K562 (cell line): ENCODE data around the gene TBP. TPM values are rescaled to one million over a fixed set of nuclear protein-coding genes. Genes with fewer than 3 reads are reported as not detected.
A peak's percentile ranks its signal among the peaks of the same experiment; 100 is the strongest.
"Not testable (repeated sequence)": the region's sequence is repeated elsewhere in the genome, so short reads cannot be mapped to it uniquely, and the experiment has no call there.

Source experiments
- ATAC-seq: fragments of 200-7000 bp; cut with Tn5 transposase; 3 replicates; pipeline ENCODE4 v1.9.1; 2020; ENCODE audit warnings: moderate library complexity
- BruUV-seq: library from RNA; stranded (reverse); fragments of 400-500 nt; replicated peaks from 2 replicates; lab custom pipeline; 2021; lab: Mats Ljungman, UMichigan
- CTCF ChIA-PET: fragments of 300-600 bp; formaldehyde crosslinking; extraction: SDS; loops from one replicate; lab custom pipeline; 2021; ENCODE audit warnings: low intra/inter-chr PET ratio; lab: Yijun Ruan, JAX
- POLR2A ChIA-PET: fragments of 300-600, 350-650 bp; sonication (Branson Sonifier 250); formaldehyde crosslinking; extraction: SDS; loops from one replicate; lab custom pipeline; 2021; ENCODE audit warnings: antibody characterized with exemption, inconsistent platforms; lab: Yijun Ruan, JAX
- DNase-seq, 4 experiments: peaks; one replicate each; pipeline versions ENCODE4 v3.0.0 to v3.0.0-alpha.2; 2011 to 2018; ENCODE audit warnings: low spot score in 3 of 4, mixed read lengths in 3 of 4; ENCODE audit errors: extremely low read depth in 1 of 4
- FAIRE-seq: peaks from 2 replicates; lab custom pipeline; 2011; peaks lifted over from hg19 to GRCh38; lab: Jason Lieb, UNC
- H2AFZ ChIP-seq: 2 replicates; pipeline ENCODE4 v1.6.0; 2011; ENCODE audit warnings: low read depth, low read length, control low read depth, inconsistent platforms
- H3K27ac ChIP-seq: fragments of 200-600 bp; 3 replicates; pipeline ENCODE4 v1.8.0; 2011; ENCODE audit warnings: low read depth, mild to moderate bottlenecking, control low read depth, inconsistent platforms, low read length, moderate library complexity, mixed read lengths; ENCODE audit errors: extremely low read depth
- H3K27me3 ChIP-seq, 2 experiments: fragments of 300-600 bp in 1 of 2; 2 replicates in 1 of 2; 3 replicates in 1 of 2; pipeline versions ENCODE4 v1.6.0 to v1.8.0; 2011; ENCODE audit warnings: inconsistent platforms in 2 of 2, low read length in 2 of 2, mild to moderate bottlenecking in 1 of 2, mixed read lengths in 1 of 2, moderate library complexity in 1 of 2; ENCODE audit not compliant: control insufficient read depth in 2 of 2, insufficient read depth in 2 of 2
- H3K36me3 ChIP-seq: fragments of 300-600 bp; 3 replicates; pipeline ENCODE4 v1.8.0; 2011; ENCODE audit warnings: mild to moderate bottlenecking, low read length, inconsistent platforms; ENCODE audit not compliant: control insufficient read depth, insufficient read depth
- H3K4me1 ChIP-seq, 2 experiments: fragments of 200-600 bp in 1 of 2; replicated peaks in 1 of 2; 2 replicates in 1 of 2; 3 replicates in 1 of 2; pipeline versions ENCODE4 v1.5.1 to v1.8.0; 2011; ENCODE audit warnings: inconsistent platforms in 2 of 2, low read length in 2 of 2, mild to moderate bottlenecking in 1 of 2, mixed read lengths in 1 of 2, moderate library complexity in 1 of 2; ENCODE audit not compliant: control insufficient read depth in 2 of 2, insufficient read depth in 2 of 2
- H3K4me2 ChIP-seq: 2 replicates; pipeline ENCODE4 v1.6.1; 2011; ENCODE audit warnings: low read length, control low read depth, inconsistent platforms, mixed read lengths; ENCODE audit not compliant: insufficient read depth
- H3K4me3 ChIP-seq: fragments of 200-600 bp; sonication (generic), shearing (Covaris generic); 2 replicates; pipeline ENCODE4 v1.5.1; 2016; ENCODE audit warnings: control low read depth, inconsistent platforms
- H3K79me2 ChIP-seq: fragments of 200-600 bp; 3 replicates; pipeline ENCODE4 v1.8.0; 2011; ENCODE audit warnings: low read length, inconsistent platforms; ENCODE audit not compliant: control insufficient read depth, insufficient read depth
- H3K9ac ChIP-seq, 2 experiments: 2 replicates each; pipeline versions ENCODE4 v1.6.0 to v1.6.1; 2011; ENCODE audit warnings: low read depth in 2 of 2, low read length in 2 of 2, control low read depth in 1 of 2, inconsistent platforms in 1 of 2, mild to moderate bottlenecking in 1 of 2, mixed read lengths in 1 of 2; ENCODE audit not compliant: insufficient read depth in 1 of 2
- H3K9me1 ChIP-seq: one replicate; pipeline ENCODE4 v1.6.0; 2011; ENCODE audit warnings: inconsistent platforms, mild to moderate bottlenecking, low read length, moderate library complexity; ENCODE audit not compliant: control insufficient read depth, insufficient read depth
- H3K9me3 ChIP-seq: replicated peaks from 2 replicates; pipeline ENCODE4 v1.5.1; 2011; ENCODE audit warnings: low read depth, low read length, inconsistent platforms; ENCODE audit not compliant: control insufficient read depth, insufficient read depth
- H4K20me1 ChIP-seq: replicated peaks from 2 replicates; pipeline ENCODE4 v1.6.1; 2011; ENCODE audit warnings: low read length, inconsistent platforms, mixed read lengths; ENCODE audit not compliant: control insufficient read depth, insufficient read depth
- BCOR ChIP-seq: fragments of 450-650 bp; IDR thresholded peaks from 2 replicates; pipeline ENCODE4 v1.6.1; 2016
- JUND ChIP-seq, 2 experiments: IDR thresholded peaks; 2 replicates in 1 of 2; 3 replicates in 1 of 2; pipeline ENCODE4 v1.6.1; 2011; ENCODE audit warnings: borderline replicate concordance in 2 of 2, low read depth in 2 of 2, low read length in 2 of 2, improper control_type of control experiment in 1 of 2, missing biosample characterization in 1 of 2, missing genetic modification characterization in 1 of 2, missing genetic modification reagents in 1 of 2
- KDM1A ChIP-seq, 2 experiments: fragments of 450-650 bp; IDR thresholded peaks; 2 replicates each; pipeline ENCODE4 v1.6.1; 2016; ENCODE audit warnings: mild to moderate bottlenecking in 2 of 2
- MAFF ChIP-seq: IDR thresholded peaks from 2 replicates; pipeline ENCODE4 v1.6.1; 2012; ENCODE audit warnings: low read length, improper control_type of control experiment
- RBM25 ChIP-seq: fragments of 200-400 bp; formaldehyde crosslinking; IDR thresholded peaks from 2 replicates; pipeline ENCODE4 v1.6.1; 2018; ENCODE audit warnings: low read length, low read depth, moderate library complexity; ENCODE audit not compliant: severe bottlenecking
- SMARCE1 ChIP-seq: fragments of 450-650 bp; IDR thresholded peaks from 2 replicates; pipeline ENCODE4 v1.7.1; 2016; ENCODE audit warnings: mild to moderate bottlenecking
- SRSF9 ChIP-seq: fragments of 200-400 bp; formaldehyde crosslinking; IDR thresholded peaks from 2 replicates; pipeline ENCODE4 v1.6.1; 2017; ENCODE audit warnings: low read depth, low read length, borderline replicate concordance
- STAG1 ChIP-seq: sonication (generic); formaldehyde crosslinking; IDR thresholded peaks from 2 replicates; pipeline ENCODE4 v1.5.0; 2020; ENCODE audit warnings: missing genetic modification reagents, borderline replicate concordance
- STAT5A ChIP-seq: IDR thresholded peaks from 2 replicates; pipeline ENCODE4 v1.6.1; 2012; ENCODE audit warnings: low read length, inconsistent platforms, borderline replicate concordance
- ZNF146 ChIP-seq: IDR thresholded peaks from one replicate; pipeline ENCODE4 v1.6.1; 2018; ENCODE audit warnings: missing compliant biosample characterization; ENCODE audit not compliant: unreplicated experiment
- WGBS: fragments of 100-300 bp; shearing (Covaris generic); methylation state at CpG from one replicate; pipeline ENCODE4 v1.1.6; 2016; ENCODE audit warnings: low coverage, mixed read lengths; ENCODE audit not compliant: insufficient coverage; ENCODE audit errors: missing lambda C conversion rate; 5-methylcytosine and 5-hydroxymethylcytosine counted together
- in situ Hi-C: fragments of 300-500 bp; cut with MboI; formaldehyde crosslinking; loops from 4 replicates; pipeline ENCODE4 v1.15.0; 2018; ENCODE audit warnings: inconsistent platforms, mixed read lengths
- intact Hi-C: fragments of 100-400 bp; cut with micrococcal nuclease; formaldehyde crosslinking; loops from 2 replicates; pipeline ENCODE4 v1.14.2; 2022
- polyA plus RNA-seq, 8 experiments: library from polyadenylated mRNA; depleted of rRNA in 4 of 8; stranded (reverse) in 5 of 8; unstranded in 3 of 8; fragments of >200 nt; fragmentation: Nextera tagmentation in 2 of 8; fragmentation: Illumina TruSeq in 1 of 8; extraction: Ambion mirVana in 2 of 8; extraction: Trizol in 1 of 8; gene quantifications; 2 replicates each; pipeline versions ENCODE4 v1.2.1 to v1.2.3, GENCODE V29; 2011 to 2014; ENCODE audit warnings: inconsistent platforms in 1 of 8, missing spikeins in 1 of 8
- total RNA-seq, 7 experiments: library from RNA; depleted of rRNA in 6 of 7; stranded (reverse); fragments of >200 nt in 6 of 7; fragmentation: Illumina TruSeq in 2 of 7; extraction: Trizol in 2 of 7; gene quantifications; 2 replicates each; pipeline versions ENCODE4 v1.2.1 to v1.2.3, GENCODE V29; 2011 to 2021; ENCODE audit warnings: low replicate concordance in 1 of 7
- TF ChIP-seq, protein P1 (sequence below), 2 experiments: IDR thresholded peaks; 2 replicates each; pipeline ENCODE4 v1.6.1; 2012; ENCODE audit warnings: improper control_type of control experiment in 2 of 2, low read depth in 2 of 2, low read length in 2 of 2, borderline replicate concordance in 1 of 2

TBP gene
- total and polyA plus RNA-seq, 9 of the 15 experiments (the other 6 are each of a cell fraction or from before 2014, with no cell fraction given), result 28.5 to 86.1 (median 39.5) TPM

DNA sequence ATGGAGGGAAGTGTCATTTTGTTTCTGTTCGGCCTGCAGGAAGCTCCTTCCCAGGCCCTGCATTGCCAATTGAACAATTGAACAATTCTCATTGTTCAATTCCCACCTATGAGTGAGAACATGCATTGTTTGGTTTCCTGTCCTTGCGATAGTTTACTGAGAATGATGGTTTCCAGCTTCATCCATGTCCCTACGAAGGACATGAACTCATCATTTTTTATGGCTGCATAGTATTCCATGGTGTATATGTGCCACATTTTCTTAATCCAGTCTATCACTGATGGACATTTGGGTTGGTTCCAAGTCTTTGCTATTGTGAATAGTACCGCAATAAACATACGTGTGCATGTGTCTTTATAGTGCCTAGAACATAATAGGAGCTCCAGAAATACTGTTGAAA is 26.2 kb upstream of the TBP start:
- POLR2A ChIA-PET, result interaction anchor here (0.6 to 1.8 kb wide), 2 partner anchors 14 to 18 kb away, joined by 4 to 6 read pairs; no protein-coding TSS in a partner anchor
- H3K9me1 ChIP-seq, H3K9me3 ChIP-seq, ATAC-seq, H3K9ac ChIP-seq, in situ Hi-C loops, H3K4me3 ChIP-seq, H3K4me2 ChIP-seq, H3K27ac ChIP-seq, H2AFZ ChIP-seq, H3K27me3 ChIP-seq, H4K20me1 ChIP-seq, H3K4me1 ChIP-seq, DNase-seq, FAIRE-seq, H3K36me3 ChIP-seq, BruUV-seq, H3K79me2 ChIP-seq: not testable (repeated sequence)
- TF ChIP-seq KDM1A (IDR thresholded peaks at IDR 0.05) (0 out of 4 replicates have a peak, but pooled peaks of 1 of the 2 experiments have one; percentile 12), RBM25 (peak; percentile 30), ZNF146 (peak; percentile 80), BCOR (peak; percentile 66)
- WGBS, result 39% methylated on average over 5 of the region's 5 CpGs
- intact Hi-C loops, result loop anchor here (10.0 kb wide), 2 partner anchors 53 to 1633 kb away; no protein-coding TSS in a partner anchor
- CTCF ChIA-PET, result interaction anchor here (4.6 kb wide), 1 partner anchor 738 kb away, joined by 20 read pairs; no protein-coding TSS in a partner anchor

DNA sequence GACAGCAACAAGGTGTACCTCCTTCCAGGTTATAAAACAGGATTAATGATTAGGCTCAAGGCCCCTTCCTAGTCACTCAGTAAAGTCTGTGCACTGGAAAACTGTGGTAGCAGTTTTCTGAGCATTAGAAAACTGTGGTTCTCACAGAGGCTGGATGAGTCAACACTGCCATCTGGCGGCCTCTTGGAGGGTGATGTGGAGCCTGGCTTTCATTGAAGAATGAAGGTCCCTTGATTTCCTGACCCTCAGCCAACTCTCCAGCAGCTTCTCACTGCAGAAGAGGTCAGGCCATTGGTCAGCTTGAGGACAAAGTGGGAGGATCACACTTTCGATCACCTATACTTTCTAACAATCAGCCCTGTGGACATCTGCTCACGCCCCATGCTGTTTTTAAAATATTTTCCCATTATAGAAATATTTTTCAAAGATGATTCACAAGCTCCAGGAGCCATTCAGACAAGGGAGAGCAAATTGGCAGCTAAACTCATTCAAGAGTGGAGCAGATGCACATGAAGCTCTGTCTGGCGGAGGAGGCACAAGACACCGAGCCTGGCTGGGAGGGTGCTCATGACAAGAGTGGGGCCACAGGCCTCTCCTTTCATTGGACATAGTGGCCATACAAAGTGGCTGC is 24.2 kb upstream of the TBP start:
- Histone ChIP-seq H3K27me3 (peaks cover 0 to 2% of the 10 kb centered on the region in 2 experiments; a peak in 1 of 5 replicates), H3K27ac (no peak overlapping the region), H2AFZ (no peak overlapping the region), H3K9me3 (no peaks in the 10 kb centered on the region), H3K9me1 (no peaks in the 10 kb centered on the region), H3K79me2 (no peaks in the 10 kb centered on the region), H4K20me1 (0 out of 2 replicates have a peak, but pooled peaks cover 7% of the 10 kb centered on the region), H3K36me3 (peaks cover 23% of the 10 kb centered on the region), H3K9ac (no peak overlapping the region), H3K4me3 (no peak overlapping the region), H3K4me2 (no peak overlapping the region), H3K4me1 (no peaks in the 10 kb centered on the region)
- ChIA-PET POLR2A (interaction anchor here (0.5 to 1.5 kb wide), 5 partner anchors 17 to 698 kb away, joined by 3 read pairs; no protein-coding TSS in a partner anchor), CTCF (interaction anchor here (0.6 to 4.6 kb wide), 7 partner anchors 666 to 1635 kb away, joined by 3 to 20 read pairs (median 5); no protein-coding TSS in a partner anchor)
- 13% methylated on average over 5 of the region's 5 CpGs for WGBS
- BruUV-seq, result no TSS peak
- ATAC-seq (peak; percentile 92), FAIRE-seq (peak; percentile 95), DNase-seq (peak; percentile 77 to 87 (median 84))
- in situ Hi-C loops (no loop called here), intact Hi-C loops (loop anchor here (1.0 to 10.0 kb wide), 5 partner anchors 55 to 1635 kb away; no protein-coding TSS in a partner anchor)
- TF ChIP-seq JUND (IDR thresholded peaks at IDR 0.05; ENCODE audit: borderline replicate concordance, low read depth, low read length) (peak; percentile 60; the same call in 1 of the 2 replicates), JUND (tag; IDR thresholded peaks at IDR 0.05; ENCODE audit: borderline replicate concordance, low read depth, low read length) (no peak), STAG1 (peak; percentile 83; the same call in 1 of the 2 replicates), STAT5A (no peak), MAFF (no peak), SMARCE1 (no peak), SRSF9 (no peak)
- TF ChIP-seq, protein P1, sequence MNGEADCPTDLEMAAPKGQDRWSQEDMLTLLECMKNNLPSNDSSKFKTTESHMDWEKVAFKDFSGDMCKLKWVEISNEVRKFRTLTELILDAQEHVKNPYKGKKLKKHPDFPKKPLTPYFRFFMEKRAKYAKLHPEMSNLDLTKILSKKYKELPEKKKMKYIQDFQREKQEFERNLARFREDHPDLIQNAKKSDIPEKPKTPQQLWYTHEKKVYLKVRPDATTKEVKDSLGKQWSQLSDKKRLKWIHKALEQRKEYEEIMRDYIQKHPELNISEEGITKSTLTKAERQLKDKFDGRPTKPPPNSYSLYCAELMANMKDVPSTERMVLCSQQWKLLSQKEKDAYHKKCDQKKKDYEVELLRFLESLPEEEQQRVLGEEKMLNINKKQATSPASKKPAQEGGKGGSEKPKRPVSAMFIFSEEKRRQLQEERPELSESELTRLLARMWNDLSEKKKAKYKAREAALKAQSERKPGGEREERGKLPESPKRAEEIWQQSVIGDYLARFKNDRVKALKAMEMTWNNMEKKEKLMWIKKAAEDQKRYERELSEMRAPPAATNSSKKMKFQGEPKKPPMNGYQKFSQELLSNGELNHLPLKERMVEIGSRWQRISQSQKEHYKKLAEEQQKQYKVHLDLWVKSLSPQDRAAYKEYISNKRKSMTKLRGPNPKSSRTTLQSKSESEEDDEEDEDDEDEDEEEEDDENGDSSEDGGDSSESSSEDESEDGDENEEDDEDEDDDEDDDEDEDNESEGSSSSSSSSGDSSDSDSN (IDR thresholded peaks at IDR 0.05; ENCODE audit: borderline replicate concordance in 1 of 2, low read depth in 2 of 2, low read length in 2 of 2), result 0 out of 4 replicates have a peak, but pooled peaks of 1 of the 2 experiments have one; percentile 32
